HG02759 (cell line): ENCODE data around the gene RAB5A.
A peak's percentile ranks its signal among the peaks of the same experiment; 100 is the strongest.
"Not testable (repeated sequence)": the region's sequence is repeated elsewhere in the genome, so short reads cannot be mapped to it uniquely, and the experiment has no call there.

Source experiments
- ATAC-seq: cut with Tn5 transposase; IDR thresholded peaks from one replicate; pipeline ENCODE4 v1.9.1; 2021; ENCODE audit warnings: mild to moderate bottlenecking, moderate library complexity; ENCODE audit not compliant: unreplicated experiment

RAB5A gene

GRCh38 chr3:19947549-19948225 lies 790 bp downstream of the RAB5A start:
- peak; percentile 17 for ATAC-seq

- ATAC-seq: no peak
These were observed 1.3 kb downstream of the RAB5A start for GRCh38 chr3:19948226-19948591.

GRCh38 chr3:19950316-19950715 lies 3.4 kb downstream of the RAB5A start:
- no peak for ATAC-seq

- no peak for ATAC-seq
These were observed 7.8 kb downstream of the RAB5A start for GRCh38 chr3:19954676-19955075.

- ATAC-seq: not testable (repeated sequence)
These were observed 10.5 kb downstream of the RAB5A start for GRCh38 chr3:19957354-19957753.

- no peak for ATAC-seq
These were observed 12.6 kb downstream of the RAB5A start for GRCh38 chr3:19959505-19959904.

- ATAC-seq: no peak
These were observed 13.8 kb downstream of the RAB5A start for GRCh38 chr3:19960696-19961095.

GRCh38 chr3:19961960-19962359 lies 15.1 kb downstream of the RAB5A start:
- ATAC-seq: no peak

GRCh38 chr3:19967208-19967607 lies 20.3 kb downstream of the RAB5A start:
- ATAC-seq: no peak

- ATAC-seq: no peak
These were observed 20.9 kb downstream of the RAB5A start for GRCh38 chr3:19967812-19968211.

GRCh38 chr3:19970327-19970726 lies 23.4 kb downstream of the RAB5A start:
- no peak for ATAC-seq

- no peak for ATAC-seq
These were observed 25.2 kb downstream of the RAB5A start for GRCh38 chr3:19972054-19972453.

GRCh38 chr3:19988904-19989303 lies 42.0 kb downstream of the RAB5A start:
- not testable (repeated sequence) for ATAC-seq

GRCh38 chr3:19994796-19995195 lies 47.9 kb downstream of the RAB5A start:
- ATAC-seq: no peak

GRCh38 chr3:19997502-19997901 lies 50.6 kb downstream of the RAB5A start:
- ATAC-seq: no peak

GRCh38 chr3:20001932-20002331 lies 55.0 kb downstream of the RAB5A start:
- no peak for ATAC-seq

- ATAC-seq: no peak
These were observed 61.1 kb downstream of the RAB5A start for GRCh38 chr3:20007960-20008359.

- ATAC-seq: no peak
These were observed 61.7 kb downstream of the RAB5A start for GRCh38 chr3:20008646-20009045.

GRCh38 chr3:20012164-20012563 lies 65.3 kb downstream of the RAB5A start, which contains the start of gene PP2D1:
Gene PP2D1, minus strand, starts transcription at chr3:20012264. Its CDS starts 192 bp downstream, at chr3:20012072.
- ATAC-seq: no peak

- no peak for ATAC-seq
These were observed 66.5 kb downstream of the RAB5A start for GRCh38 chr3:20013396-20013795.

GRCh38 chr3:20015525-20015924 lies 68.6 kb downstream of the RAB5A start:
- no peak for ATAC-seq

GRCh38 chr3:20016076-20016475 lies 69.2 kb downstream of the RAB5A start:
- ATAC-seq: not testable (repeated sequence)

GRCh38 chr3:20022954-20023622 lies 76.2 kb downstream of the RAB5A start:
- ATAC-seq: no peak
